ENCODE measurements around the gene SPATA33. TPM values are rescaled to one million over a fixed set of nuclear protein-coding genes. Genes with fewer than 3 reads are reported as not detected.

The SPATA33 gene
- total RNA-seq, 1 donor from 2014 or later: 38.4 TPM

DNA sequence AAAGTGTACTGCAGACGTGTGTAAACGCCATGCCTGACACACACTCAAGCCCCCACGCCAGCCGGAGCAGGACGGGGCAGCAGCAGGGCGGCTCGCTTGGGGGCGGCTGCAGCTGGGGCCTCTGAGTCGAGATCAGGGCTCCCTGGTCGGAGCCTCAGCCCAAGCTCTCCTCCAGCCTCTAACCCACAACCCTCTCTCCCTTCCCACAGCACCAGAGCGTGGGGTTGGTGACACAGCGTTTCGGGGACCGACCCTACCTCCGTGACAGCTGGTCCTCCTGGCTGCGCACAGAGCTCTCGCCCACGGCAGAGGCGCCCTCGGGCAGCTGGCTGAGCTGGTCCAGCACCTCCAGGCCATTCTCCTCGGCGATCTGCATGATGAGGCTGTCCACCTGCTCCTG is 11.4 kb upstream of the SPATA33 start:
- Mint-ChIP-seq H3K27me3 (no peaks in the 10 kb centered on the region), H3K4me1 (ENCODE audit: low read depth) (no peaks in the 10 kb centered on the region), H3K27ac (no peak overlapping the region), H3K9me3 (ENCODE audit: low read depth) (no peaks in the 10 kb centered on the region), H3K4me3 (ENCODE audit: low read depth) (no peak overlapping the region), H3K36me3 (ENCODE audit: insufficient read depth) (peaks cover 11% of the 10 kb centered on the region)
- TF ChIP-seq, protein P1, sequence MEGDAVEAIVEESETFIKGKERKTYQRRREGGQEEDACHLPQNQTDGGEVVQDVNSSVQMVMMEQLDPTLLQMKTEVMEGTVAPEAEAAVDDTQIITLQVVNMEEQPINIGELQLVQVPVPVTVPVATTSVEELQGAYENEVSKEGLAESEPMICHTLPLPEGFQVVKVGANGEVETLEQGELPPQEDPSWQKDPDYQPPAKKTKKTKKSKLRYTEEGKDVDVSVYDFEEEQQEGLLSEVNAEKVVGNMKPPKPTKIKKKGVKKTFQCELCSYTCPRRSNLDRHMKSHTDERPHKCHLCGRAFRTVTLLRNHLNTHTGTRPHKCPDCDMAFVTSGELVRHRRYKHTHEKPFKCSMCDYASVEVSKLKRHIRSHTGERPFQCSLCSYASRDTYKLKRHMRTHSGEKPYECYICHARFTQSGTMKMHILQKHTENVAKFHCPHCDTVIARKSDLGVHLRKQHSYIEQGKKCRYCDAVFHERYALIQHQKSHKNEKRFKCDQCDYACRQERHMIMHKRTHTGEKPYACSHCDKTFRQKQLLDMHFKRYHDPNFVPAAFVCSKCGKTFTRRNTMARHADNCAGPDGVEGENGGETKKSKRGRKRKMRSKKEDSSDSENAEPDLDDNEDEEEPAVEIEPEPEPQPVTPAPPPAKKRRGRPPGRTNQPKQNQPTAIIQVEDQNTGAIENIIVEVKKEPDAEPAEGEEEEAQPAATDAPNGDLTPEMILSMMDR (IDR thresholded peaks at IDR 0.05; ENCODE audit: unreplicated experiment): no peak
- no peak for DNase-seq (ENCODE audit: low spot score, unreplicated experiment)

DNA sequence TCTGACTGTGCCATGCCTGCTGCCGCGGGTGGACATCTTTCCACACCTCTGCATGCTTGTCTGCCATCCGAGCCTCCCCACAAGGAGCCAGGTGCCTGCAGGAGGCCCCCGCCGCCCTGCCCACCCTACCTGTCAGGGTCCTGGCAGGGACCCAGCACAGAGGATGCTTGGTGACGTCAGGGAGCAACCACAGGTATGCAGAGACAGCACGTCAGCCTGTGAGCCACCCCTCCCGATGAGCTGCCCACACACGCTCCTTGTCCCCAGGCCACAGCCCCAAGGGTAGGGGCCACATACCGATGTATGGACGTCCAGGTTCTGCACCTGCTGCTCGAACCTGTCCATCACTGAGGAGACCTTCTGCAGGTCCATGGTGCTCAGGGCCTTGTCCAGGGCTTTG is 10.7 kb upstream of the SPATA33 start:
- Mint-ChIP-seq H3K27ac (no peak overlapping the region), H3K4me3 (ENCODE audit: low read depth) (no peak overlapping the region), H3K9me3 (ENCODE audit: low read depth) (no peaks in the 10 kb centered on the region), H3K27me3 (no peaks in the 10 kb centered on the region), H3K4me1 (ENCODE audit: low read depth) (no peaks in the 10 kb centered on the region), H3K36me3 (ENCODE audit: insufficient read depth) (peaks cover 11% of the 10 kb centered on the region)
- no peak for DNase-seq (ENCODE audit: low spot score, unreplicated experiment)
- TF ChIP-seq, protein P1 (IDR thresholded peaks at IDR 0.05; ENCODE audit: unreplicated experiment): no peak

DNA sequence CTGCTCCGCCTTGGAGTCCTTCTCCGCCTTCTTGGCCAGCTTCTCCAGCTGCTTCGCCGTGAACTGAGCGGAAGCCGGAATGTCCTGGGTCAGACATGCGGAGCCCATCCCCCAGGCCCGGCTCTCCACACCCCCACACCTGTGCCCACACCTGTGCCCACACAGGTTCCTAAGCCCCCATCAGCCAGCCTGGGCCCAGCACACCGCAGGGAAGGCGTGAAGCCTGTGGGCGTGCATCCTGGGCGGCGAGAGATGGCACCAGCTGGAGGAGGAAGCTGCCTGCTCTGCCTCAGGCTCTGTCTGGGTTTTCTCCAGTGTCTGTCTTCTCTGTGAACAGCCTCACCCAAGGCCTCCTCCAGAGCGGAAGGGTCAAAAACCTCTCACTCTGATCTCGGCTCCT is 6.1 kb upstream of the SPATA33 start:
- TF ChIP-seq, protein P1 (IDR thresholded peaks at IDR 0.05; ENCODE audit: unreplicated experiment): no peak
- peaks cover 9% of the 10 kb centered on the region for H3K36me3 Mint-ChIP-seq (ENCODE audit: insufficient read depth)

DNA sequence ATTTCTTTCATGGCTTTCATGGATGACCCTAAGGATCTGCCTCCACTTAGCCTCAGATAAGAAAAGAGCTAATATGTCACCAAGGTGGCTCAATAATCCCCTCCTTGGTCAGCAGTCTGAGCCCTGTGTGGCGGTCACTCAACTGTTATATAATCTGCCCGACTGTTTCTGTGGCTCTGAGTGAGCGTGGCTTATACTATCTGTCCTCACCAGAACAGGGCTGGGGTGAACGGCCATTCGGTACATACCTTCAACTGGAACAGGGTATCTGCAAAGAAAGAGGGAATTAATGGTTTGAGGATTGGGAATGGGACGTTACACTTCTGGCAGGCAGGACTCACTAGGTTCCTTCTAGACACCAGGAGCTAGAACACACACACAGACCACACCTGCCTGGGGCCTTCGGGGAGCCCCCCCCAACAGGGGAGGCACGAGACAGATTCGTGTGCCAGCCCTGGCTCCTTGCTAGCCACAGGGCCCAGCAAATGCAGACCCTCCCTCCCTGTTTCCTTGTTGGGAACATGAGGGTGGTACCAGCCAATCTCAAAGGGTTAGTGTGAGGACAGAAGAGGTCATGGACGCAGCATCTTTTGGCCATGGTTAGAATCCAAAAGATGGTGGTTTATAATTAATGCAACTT is 3.9 kb upstream of the SPATA33 start:
- no peak overlapping the region for H3K27ac Mint-ChIP-seq
- TF ChIP-seq, protein P1 (IDR thresholded peaks at IDR 0.05; ENCODE audit: unreplicated experiment): no peak
- no peaks in the 10 kb centered on the region for H3K27me3 Mint-ChIP-seq
- peaks cover 6% of the 10 kb centered on the region for H3K4me1 Mint-ChIP-seq (ENCODE audit: low read depth)
- peaks cover 12% of the 10 kb centered on the region for H3K36me3 Mint-ChIP-seq (ENCODE audit: insufficient read depth)
- peak overlapping the region; percentile 53 for H3K4me3 Mint-ChIP-seq (ENCODE audit: low read depth)
- no peak for DNase-seq (ENCODE audit: low spot score, unreplicated experiment)
- H3K9me3 Mint-ChIP-seq (ENCODE audit: low read depth): no peaks in the 10 kb centered on the region

More for the DNA sequence above, 6.1 kb upstream of the SPATA33 start:
- Mint-ChIP-seq H3K9me3 (ENCODE audit: low read depth) (no peaks in the 10 kb centered on the region), H3K4me3 (ENCODE audit: low read depth) (no peak overlapping the region), H3K27ac (no peak overlapping the region), H3K4me1 (ENCODE audit: low read depth) (no peaks in the 10 kb centered on the region), H3K27me3 (no peaks in the 10 kb centered on the region)
- DNase-seq (ENCODE audit: low spot score, unreplicated experiment): no peak

DNA sequence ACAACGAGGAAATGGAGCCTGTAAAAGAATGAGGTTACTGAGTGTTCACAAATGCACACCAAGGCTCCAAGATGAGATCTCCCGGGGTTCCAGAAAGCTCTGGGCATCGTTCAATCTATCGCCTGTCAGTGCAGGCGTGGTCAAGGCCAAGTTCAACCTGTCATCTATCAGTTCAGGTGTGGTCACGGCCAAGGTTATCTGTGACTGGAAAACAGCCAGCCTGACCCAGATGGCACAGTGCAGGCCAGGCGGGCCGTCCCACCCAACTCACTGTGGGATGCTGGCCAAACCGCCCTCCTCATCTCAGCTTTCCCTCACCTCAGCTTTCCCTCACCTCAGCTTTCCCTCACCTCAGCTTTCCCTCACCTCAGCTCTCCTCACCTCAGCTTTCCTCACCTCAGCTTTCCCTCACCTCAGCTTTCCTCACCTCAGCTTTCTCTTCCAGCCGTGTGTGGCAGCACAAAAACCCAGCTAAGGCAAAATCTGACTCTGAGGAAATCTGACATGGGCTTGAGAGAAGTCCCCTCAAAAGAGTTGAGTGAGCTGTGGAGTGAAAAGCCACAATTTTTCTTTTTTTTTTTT is 2.5 kb upstream of the SPATA33 start:
- peak overlapping the region; percentile 87 for H3K4me3 Mint-ChIP-seq (ENCODE audit: low read depth)

More for the DNA sequence above, 2.5 kb upstream of the SPATA33 start:
- Mint-ChIP-seq H3K9me3 (ENCODE audit: low read depth) (no peaks in the 10 kb centered on the region), H3K36me3 (ENCODE audit: insufficient read depth) (peaks cover 13% of the 10 kb centered on the region), H3K27ac (peak overlapping the region; percentile 49), H3K4me1 (ENCODE audit: low read depth) (peaks cover 6% of the 10 kb centered on the region), H3K27me3 (no peaks in the 10 kb centered on the region)
- TF ChIP-seq, protein P1 (IDR thresholded peaks at IDR 0.05; ENCODE audit: unreplicated experiment): no peak
- DNase-seq (ENCODE audit: low spot score, unreplicated experiment): no peak
